GM18508 (cell line): ENCODE data around the gene GNA14.
"Not testable (repeated sequence)": the region's sequence is repeated elsewhere in the genome, so short reads cannot be mapped to it uniquely, and the experiment has no call there.

ENCODE experiments used
- ATAC-seq: cut with Tn5 transposase; IDR thresholded peaks from one replicate; pipeline ENCODE4 v1.9.1; 2021; ENCODE audit warnings: moderate number of reproducible peaks; ENCODE audit not compliant: insufficient read depth, unreplicated experiment

Gene GNA14

GRCh38 chr9:77647267-77648233, 572 bp downstream of the GNA14 start:
- ATAC-seq, result no peak

- no peak for ATAC-seq
Observed at GRCh38 chr9:77643871-77644270, 4.3 kb downstream of the GNA14 start.

GRCh38 chr9:77640741-77641580, 7.2 kb downstream of the GNA14 start:
- no peak for ATAC-seq

GRCh38 chr9:77632652-77633051, 15.5 kb downstream of the GNA14 start:
- no peak for ATAC-seq

GRCh38 chr9:77628864-77629263, 19.3 kb downstream of the GNA14 start:
- ATAC-seq, result not testable (repeated sequence)

GRCh38 chr9:77616191-77616590, 31.9 kb downstream of the GNA14 start:
- ATAC-seq, result no peak

GRCh38 chr9:77614645-77615044, 33.5 kb downstream of the GNA14 start:
- ATAC-seq, result no peak

GRCh38 chr9:77606526-77606925, 41.6 kb downstream of the GNA14 start:
- ATAC-seq, result no peak

- no peak for ATAC-seq
Observed at GRCh38 chr9:77605449-77606220, 42.5 kb downstream of the GNA14 start.

- no peak for ATAC-seq
Observed at GRCh38 chr9:77604316-77604715, 43.8 kb downstream of the GNA14 start.

- ATAC-seq, result no peak
Observed at GRCh38 chr9:77602852-77603251, 45.3 kb downstream of the GNA14 start.

GRCh38 chr9:77601476-77602099, 46.5 kb downstream of the GNA14 start:
- ATAC-seq, result no peak

- ATAC-seq, result no peak
Observed at GRCh38 chr9:77600810-77601209, 47.3 kb downstream of the GNA14 start.

- ATAC-seq, result no peak
Observed at GRCh38 chr9:77599492-77599891, 48.6 kb downstream of the GNA14 start.

GRCh38 chr9:77598991-77599390, 49.1 kb downstream of the GNA14 start:
- ATAC-seq, result no peak

GRCh38 chr9:77598524-77598923, 49.6 kb downstream of the GNA14 start:
- ATAC-seq, result no peak

- ATAC-seq, result no peak
Observed at GRCh38 chr9:77597057-77597456, 51.1 kb downstream of the GNA14 start.

- ATAC-seq, result no peak
Observed at GRCh38 chr9:77595426-77596095, 52.6 kb downstream of the GNA14 start.

GRCh38 chr9:77594963-77595362, 53.2 kb downstream of the GNA14 start:
- no peak for ATAC-seq
